ENCODE measurements around the gene MPO.

The MPO gene

DNA sequence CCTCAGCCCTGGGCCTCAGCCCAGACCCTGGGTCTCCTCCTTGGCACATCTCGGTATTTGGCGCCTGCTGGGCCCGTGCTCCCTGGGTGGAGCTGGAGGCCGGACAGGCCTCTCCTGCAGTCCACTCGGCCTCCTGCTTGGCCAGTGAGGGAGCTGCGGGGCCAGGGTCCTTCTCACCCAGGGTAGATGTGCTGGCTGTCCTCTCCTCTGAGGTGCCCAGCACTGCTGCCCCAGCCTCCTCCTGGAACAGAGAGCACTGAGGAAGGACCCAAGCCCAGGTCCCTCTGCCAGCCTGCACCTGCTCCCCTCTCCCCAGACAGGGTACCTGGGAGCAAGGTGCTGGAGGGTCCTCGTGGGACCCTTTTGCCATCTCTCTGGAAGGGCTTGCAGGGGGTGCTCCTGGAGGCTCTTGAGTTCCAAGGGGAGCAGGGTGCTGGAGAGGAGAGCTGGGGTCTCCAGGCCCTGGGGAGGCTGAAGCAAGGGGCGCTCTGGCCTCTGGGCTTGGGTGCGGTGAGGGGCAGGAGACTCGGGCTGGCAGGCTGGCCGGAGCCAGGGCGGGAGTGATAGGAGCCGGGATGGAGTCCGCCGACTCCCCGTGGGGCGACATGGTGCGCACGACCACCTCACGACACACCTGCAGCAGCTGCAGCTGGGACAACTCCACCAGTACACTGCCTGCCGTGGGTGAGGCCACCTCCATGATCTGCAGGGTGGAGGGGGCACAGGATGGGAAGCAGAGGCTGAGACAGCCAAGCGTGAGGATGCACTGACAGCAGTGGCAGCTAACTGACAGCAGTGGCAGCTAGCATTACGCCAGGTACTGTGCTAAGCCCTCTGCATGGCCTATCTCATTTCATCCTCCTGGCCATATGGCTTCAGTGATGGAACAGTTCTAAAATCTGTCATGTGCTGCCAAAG, 30.0 kb upstream of the MPO start:
- TF ChIP-seq POLR2A (IDR thresholded peaks at IDR 0.05; ENCODE audit: low read depth, low read length) (no peak), TAF1 (IDR thresholded peaks at IDR 0.05; ENCODE audit: borderline replicate concordance, low read depth, low read length) (no peak), POLR2AphosphoS5 (IDR thresholded peaks at IDR 0.05; ENCODE audit: low read depth, low read length) (no peak)
- FAIRE-seq (no peak), DNase-seq (ENCODE audit: insufficient read length) (no peak)

GRCh38 chr17:58309918-58310259, 29.2 kb upstream of the MPO start:
- DNase-seq (ENCODE audit: insufficient read length) (no peak), FAIRE-seq (no peak)
- TF ChIP-seq TAF1 (IDR thresholded peaks at IDR 0.05; ENCODE audit: borderline replicate concordance, low read depth, low read length) (no peak), POLR2A (IDR thresholded peaks at IDR 0.05; ENCODE audit: low read depth, low read length) (no peak), POLR2AphosphoS5 (IDR thresholded peaks at IDR 0.05; ENCODE audit: low read depth, low read length) (no peak)

DNA sequence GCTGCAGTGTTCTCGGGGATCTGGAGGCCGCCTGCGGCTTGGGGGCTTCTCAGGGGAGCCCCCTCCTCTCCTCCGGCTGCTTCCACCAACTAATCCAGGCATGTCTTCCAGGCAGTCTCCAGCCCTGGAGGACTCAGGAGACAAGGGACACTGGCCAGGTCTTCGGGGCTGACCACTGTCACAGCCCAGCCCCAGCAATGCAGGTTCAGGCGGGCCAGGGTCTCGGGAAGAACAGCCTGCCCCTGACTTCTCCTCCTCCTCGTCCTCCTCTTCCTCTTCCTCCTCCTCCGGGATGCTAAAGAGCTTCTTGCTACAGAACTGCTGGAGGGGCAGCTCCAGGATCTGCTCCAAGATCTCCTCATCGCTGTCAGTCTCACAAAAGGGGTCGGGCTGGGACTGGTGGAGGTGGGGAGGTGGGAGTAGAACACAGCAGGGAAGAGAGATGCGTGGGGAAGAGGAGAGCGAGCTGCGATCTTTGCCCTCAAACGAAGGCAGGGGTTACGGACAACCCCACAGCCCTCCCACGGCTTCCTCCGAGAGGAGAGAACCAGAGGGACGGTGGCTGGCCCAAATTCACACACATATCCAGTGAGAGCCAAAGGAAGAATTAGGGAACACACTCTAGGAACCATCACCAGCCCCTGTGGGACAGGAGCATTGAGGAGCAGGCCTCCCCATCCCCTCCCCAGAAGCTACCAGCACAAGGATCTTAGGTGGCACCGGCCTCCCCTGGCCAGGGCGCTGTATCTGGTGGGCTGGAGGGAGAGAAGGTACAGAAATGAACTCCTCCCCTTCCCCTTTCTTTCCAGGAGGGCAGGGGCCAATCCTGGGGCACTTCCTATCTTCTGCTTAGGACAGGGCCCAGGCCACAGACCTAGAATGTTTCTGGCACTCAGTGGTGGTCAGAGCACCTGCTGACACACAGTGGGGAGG, 28.5 kb upstream of the MPO start:
- no peak for DNase-seq (ENCODE audit: insufficient read length)
- FAIRE-seq: no peak
- no peak for TF ChIP-seq POLR2A (IDR thresholded peaks at IDR 0.05; ENCODE audit: low read depth, low read length)
- TF ChIP-seq TAF1 (IDR thresholded peaks at IDR 0.05; ENCODE audit: borderline replicate concordance, low read depth, low read length): no peak
- TF ChIP-seq POLR2AphosphoS5 (IDR thresholded peaks at IDR 0.05; ENCODE audit: low read depth, low read length): no peak

DNA sequence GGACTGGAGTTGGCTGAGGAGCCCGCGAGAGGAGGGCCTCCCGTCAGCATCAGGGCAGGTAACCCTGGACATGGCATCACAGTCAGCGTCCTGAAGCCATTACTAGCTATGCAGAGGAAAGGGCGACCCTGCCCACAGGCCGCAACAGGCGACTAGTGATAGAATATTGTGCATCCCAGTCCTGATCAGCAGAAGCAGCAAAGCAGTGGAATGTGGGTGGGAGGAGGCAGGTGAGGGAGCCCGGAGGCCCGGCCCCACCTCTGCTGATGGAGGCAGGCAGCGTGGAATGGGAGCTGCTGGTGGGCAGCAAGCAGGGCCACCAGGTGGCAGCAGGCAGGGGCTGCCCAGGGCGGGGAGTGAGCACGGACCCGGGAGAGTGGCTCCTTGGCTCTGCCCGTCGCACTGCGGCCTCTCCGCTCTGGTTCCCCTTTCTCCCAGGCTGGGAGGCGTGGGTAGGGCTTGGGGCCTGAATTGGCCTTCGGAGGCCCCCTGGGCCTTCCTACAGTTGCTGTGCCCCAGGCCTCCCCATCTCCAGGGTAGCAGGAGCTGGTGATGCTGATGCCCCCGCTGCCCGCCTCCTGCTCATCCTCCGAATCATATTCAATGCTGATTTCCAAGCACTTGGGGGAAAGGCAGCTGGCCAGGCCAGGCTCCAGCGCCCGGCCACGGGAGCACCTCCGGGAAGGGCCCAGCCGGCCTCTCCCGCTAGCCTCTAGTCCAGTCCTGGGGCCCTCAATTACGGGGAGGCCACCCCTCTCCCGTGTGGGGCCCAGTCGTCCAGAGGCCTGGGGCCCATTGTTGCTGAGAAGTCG, 27.6 kb upstream of the MPO start:
- DNase-seq (ENCODE audit: insufficient read length) (no peak), FAIRE-seq (no peak)
- no peak for TF ChIP-seq TAF1 (IDR thresholded peaks at IDR 0.05; ENCODE audit: borderline replicate concordance, low read depth, low read length)
- TF ChIP-seq POLR2A (IDR thresholded peaks at IDR 0.05; ENCODE audit: low read depth, low read length): no peak
- no peak for TF ChIP-seq POLR2AphosphoS5 (IDR thresholded peaks at IDR 0.05; ENCODE audit: low read depth, low read length)

GRCh38 chr17:58307468-58308172, 26.9 kb upstream of the MPO start:
- DNase-seq (ENCODE audit: insufficient read length) (no peak), FAIRE-seq (no peak)
- TF ChIP-seq POLR2AphosphoS5 (IDR thresholded peaks at IDR 0.05; ENCODE audit: low read depth, low read length): no peak
- no peak for TF ChIP-seq TAF1 (IDR thresholded peaks at IDR 0.05; ENCODE audit: borderline replicate concordance, low read depth, low read length)
- no peak for TF ChIP-seq POLR2A (IDR thresholded peaks at IDR 0.05; ENCODE audit: low read depth, low read length)

- DNase-seq (ENCODE audit: insufficient read length): no peak
These were observed 25.6 kb upstream of the MPO start for GRCh38 chr17:58306131-58306951.

DNA sequence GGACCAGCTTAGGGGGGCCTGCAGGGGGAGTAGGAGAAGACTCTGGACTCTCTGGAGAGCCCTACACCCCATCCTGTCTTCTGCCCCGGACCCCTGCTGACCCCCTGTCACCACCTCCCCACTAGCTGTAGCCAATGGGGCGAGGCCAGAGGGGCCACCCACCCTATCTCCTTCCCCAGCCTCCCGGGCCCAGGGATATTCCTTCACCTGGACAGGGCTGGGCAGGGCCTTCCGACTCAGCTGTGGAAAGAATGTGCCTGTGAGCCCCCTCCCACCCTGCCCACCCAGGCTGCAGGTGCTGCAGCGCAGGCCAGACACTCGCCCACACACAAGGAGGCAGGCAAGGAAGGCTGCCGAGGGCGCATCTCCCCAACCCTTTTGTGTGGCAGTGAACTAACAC, 24.9 kb upstream of the MPO start:
- no peak for TF ChIP-seq TAF1 (IDR thresholded peaks at IDR 0.05; ENCODE audit: borderline replicate concordance, low read depth, low read length)
- TF ChIP-seq POLR2A (IDR thresholded peaks at IDR 0.05; ENCODE audit: low read depth, low read length): no peak
- no peak for TF ChIP-seq POLR2AphosphoS5 (IDR thresholded peaks at IDR 0.05; ENCODE audit: low read depth, low read length)
- FAIRE-seq: no peak
- DNase-seq (ENCODE audit: insufficient read length): no peak

More at GRCh38 chr17:58306131-58306951, 25.6 kb upstream of the MPO start:
- TF ChIP-seq TAF1 (IDR thresholded peaks at IDR 0.05; ENCODE audit: borderline replicate concordance, low read depth, low read length) (no peak), POLR2A (IDR thresholded peaks at IDR 0.05; ENCODE audit: low read depth, low read length) (no peak), POLR2AphosphoS5 (IDR thresholded peaks at IDR 0.05; ENCODE audit: low read depth, low read length) (no peak)
- no peak for FAIRE-seq

GRCh38 chr17:58304750-58305486, 24.2 kb upstream of the MPO start:
- DNase-seq (ENCODE audit: insufficient read length): no peak
- FAIRE-seq: no peak
- TF ChIP-seq TAF1 (IDR thresholded peaks at IDR 0.05; ENCODE audit: borderline replicate concordance, low read depth, low read length) (no peak), POLR2A (IDR thresholded peaks at IDR 0.05; ENCODE audit: low read depth, low read length) (no peak), POLR2AphosphoS5 (IDR thresholded peaks at IDR 0.05; ENCODE audit: low read depth, low read length) (no peak)

All from GM12892 (cell line).